Inferior parietal cortex (tissue), 1 donor: ENCODE results near the gene RAG2.
A peak's percentile ranks its signal among the peaks of the same experiment; 100 is the strongest.

ENCODE experiments used
- DNase-seq: peaks from one replicate; pipeline ENCODE4 v3.0.0-alpha.2; 2016; ENCODE audit errors: extremely low spot score

The RAG2 gene

GRCh38 chr11:36598051-36598450 is at the start of gene RAG2:
Gene RAG2 (minus strand): TSS chr11:36598236. CDS start chr11:36594168, 4,068 bp downstream.
- no peak for DNase-seq

GRCh38 chr11:36638556-36638955 is 40.5 kb upstream of the RAG2 start:
- DNase-seq = no peak

- no peak for DNase-seq
Measured at GRCh38 chr11:36635066-36635862, 37.2 kb upstream of the RAG2 start.

- no peak for DNase-seq
Measured at GRCh38 chr11:36631774-36632173, 33.7 kb upstream of the RAG2 start.

- no peak for DNase-seq
Measured at GRCh38 chr11:36628765-36629244, 30.8 kb upstream of the RAG2 start.

- no peak for DNase-seq
Measured at GRCh38 chr11:36628141-36628540, 30.1 kb upstream of the RAG2 start.

GRCh38 chr11:36627471-36627870 is 29.4 kb upstream of the RAG2 start:
- no peak for DNase-seq

- no peak for DNase-seq
Measured at GRCh38 chr11:36627006-36627405, 29.0 kb upstream of the RAG2 start.

GRCh38 chr11:36623494-36623893 is 25.5 kb upstream of the RAG2 start:
- no peak for DNase-seq

GRCh38 chr11:36622431-36623136 is 24.5 kb upstream of the RAG2 start:
- DNase-seq = no peak

- no peak for DNase-seq
Measured at GRCh38 chr11:36620246-36620645, 22.2 kb upstream of the RAG2 start.

GRCh38 chr11:36619502-36619901 is 21.5 kb upstream of the RAG2 start:
- peak; percentile 27 for DNase-seq

GRCh38 chr11:36618363-36619047 is 20.5 kb upstream of the RAG2 start:
- DNase-seq = no peak

GRCh38 chr11:36617543-36618362 is 19.7 kb upstream of the RAG2 start:
- no peak for DNase-seq

- DNase-seq = no peak
Measured at GRCh38 chr11:36615826-36616225, 17.8 kb upstream of the RAG2 start.

GRCh38 chr11:36609383-36609782 is 11.3 kb upstream of the RAG2 start:
- DNase-seq = no peak

GRCh38 chr11:36608491-36609199 is 10.6 kb upstream of the RAG2 start:
- DNase-seq = no peak

GRCh38 chr11:36605221-36606216 is 7.5 kb upstream of the RAG2 start:
- DNase-seq = no peak

GRCh38 chr11:36602135-36602534 is 4.1 kb upstream of the RAG2 start:
- no peak for DNase-seq

GRCh38 chr11:36601155-36601554 is 3.1 kb upstream of the RAG2 start:
- DNase-seq = no peak
